ENCODE measurements around the gene FOXJ3. TPM values are rescaled to one million over a fixed set of nuclear protein-coding genes. Genes with fewer than 3 reads are reported as not detected.

Gene FOXJ3
- polyA plus RNA-seq, 1 donor = 39.0 TPM

DNA sequence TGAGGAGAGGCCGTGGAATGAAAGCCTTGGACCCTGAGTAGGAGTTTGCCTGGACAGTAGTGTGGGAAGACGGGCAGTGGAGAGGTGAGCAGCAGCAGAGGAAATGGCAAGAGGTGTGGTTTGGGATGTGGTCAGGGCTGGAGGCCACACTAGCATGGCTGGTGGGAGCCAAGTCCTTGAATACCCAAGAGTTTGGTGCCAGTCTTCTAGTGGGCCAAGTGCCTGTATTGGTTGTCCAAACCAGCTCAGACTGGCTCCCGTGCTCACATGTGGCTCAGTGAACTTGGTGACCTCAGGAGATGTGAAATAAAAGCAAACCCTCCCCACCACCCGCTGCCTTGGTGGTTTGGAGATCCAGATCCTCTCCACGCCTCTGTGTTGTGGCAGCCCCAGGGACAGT, 172.9 kb downstream of the FOXJ3 start:
- WGBS (ENCODE audit: insufficient coverage, low lambda C conversion rate) = 80% methylated on average over 1 of the region's 5 CpGs
- H3K36me3 ChIP-seq (ENCODE audit: control insufficient read depth, insufficient read depth, low read length) = no peaks in the 10 kb centered on the region
- H3K4me3 ChIP-seq (ENCODE audit: low read length) = no peak overlapping the region
- no peaks in the 10 kb centered on the region for H3K9me3 ChIP-seq (ENCODE audit: control insufficient read depth, low read depth, low read length)
- H3K27ac ChIP-seq (ENCODE audit: low read length) = no peak overlapping the region
- peaks cover 47% of the 10 kb centered on the region for H3K4me1 ChIP-seq (ENCODE audit: control insufficient read depth, insufficient read depth, low read length)
- no peak for DNase-seq
- no peaks in the 10 kb centered on the region for H3K27me3 ChIP-seq (ENCODE audit: control insufficient read depth, insufficient read depth, low read length)

GRCh38 chr1:42158189-42158588, 176.8 kb downstream of the FOXJ3 start:
- DNase-seq = no peak
- WGBS (ENCODE audit: insufficient coverage, low lambda C conversion rate) = 100% methylated on average over 1 of the region's 2 CpGs
- Histone ChIP-seq H3K27me3 (ENCODE audit: control insufficient read depth, insufficient read depth, low read length) (no peaks in the 10 kb centered on the region), H3K4me1 (ENCODE audit: control insufficient read depth, insufficient read depth, low read length) (peaks cover 24% of the 10 kb centered on the region), H3K27ac (ENCODE audit: low read length) (no peak overlapping the region), H3K9me3 (ENCODE audit: control insufficient read depth, low read depth, low read length) (no peaks in the 10 kb centered on the region), H3K36me3 (ENCODE audit: control insufficient read depth, insufficient read depth, low read length) (no peaks in the 10 kb centered on the region), H3K4me3 (ENCODE audit: low read length) (no peak overlapping the region)

DNA sequence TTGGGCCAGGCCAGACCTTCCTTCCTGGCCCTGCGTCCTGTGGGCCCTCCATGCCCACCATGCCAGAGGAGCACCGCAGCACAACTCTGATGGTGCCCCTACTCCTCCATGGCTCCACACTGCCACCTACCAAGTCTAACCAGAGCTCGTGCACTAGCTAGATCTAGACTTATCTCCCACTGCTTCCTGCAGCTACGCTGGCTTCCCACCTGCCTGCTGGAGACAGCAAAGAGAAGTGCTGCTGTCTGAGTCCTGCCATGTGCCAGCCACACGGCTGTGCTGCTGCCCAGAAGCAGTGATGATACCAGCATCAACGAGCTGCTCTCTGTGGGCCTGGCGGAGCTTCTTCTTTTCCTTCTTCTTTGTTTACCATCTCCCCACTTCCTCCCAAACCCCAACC, 177.4 kb downstream of the FOXJ3 start:
- no peak for DNase-seq
- Histone ChIP-seq H3K9me3 (ENCODE audit: control insufficient read depth, low read depth, low read length) (no peaks in the 10 kb centered on the region), H3K27me3 (ENCODE audit: control insufficient read depth, insufficient read depth, low read length) (no peaks in the 10 kb centered on the region), H3K27ac (ENCODE audit: low read length) (no peak overlapping the region), H3K4me3 (ENCODE audit: low read length) (no peak overlapping the region), H3K4me1 (ENCODE audit: control insufficient read depth, insufficient read depth, low read length) (peaks cover 24% of the 10 kb centered on the region), H3K36me3 (ENCODE audit: control insufficient read depth, insufficient read depth, low read length) (no peaks in the 10 kb centered on the region)
- WGBS (ENCODE audit: insufficient coverage, low lambda C conversion rate) = 60% methylated on average over 2 of the region's 7 CpGs

GRCh38 chr1:42155362-42155761, 179.7 kb downstream of the FOXJ3 start:
- H3K36me3 ChIP-seq (ENCODE audit: control insufficient read depth, insufficient read depth, low read length) = no peaks in the 10 kb centered on the region
- no peaks in the 10 kb centered on the region for H3K9me3 ChIP-seq (ENCODE audit: control insufficient read depth, low read depth, low read length)
- DNase-seq = no peak
- no peaks in the 10 kb centered on the region for H3K27me3 ChIP-seq (ENCODE audit: control insufficient read depth, insufficient read depth, low read length)
- no CpG with 5 or more reads among the region's 12 CpGs for WGBS (ENCODE audit: insufficient coverage, low lambda C conversion rate)
- no peak overlapping the region for H3K4me3 ChIP-seq (ENCODE audit: low read length)
- H3K4me1 ChIP-seq (ENCODE audit: control insufficient read depth, insufficient read depth, low read length) = peaks cover 25% of the 10 kb centered on the region
- H3K27ac ChIP-seq (ENCODE audit: low read length) = no peak overlapping the region

GRCh38 chr1:42154685-42155084, 180.3 kb downstream of the FOXJ3 start:
- H3K27me3 ChIP-seq (ENCODE audit: control insufficient read depth, insufficient read depth, low read length) = no peaks in the 10 kb centered on the region
- H3K36me3 ChIP-seq (ENCODE audit: control insufficient read depth, insufficient read depth, low read length) = no peaks in the 10 kb centered on the region
- peaks cover 25% of the 10 kb centered on the region for H3K4me1 ChIP-seq (ENCODE audit: control insufficient read depth, insufficient read depth, low read length)
- no peak overlapping the region for H3K27ac ChIP-seq (ENCODE audit: low read length)
- no CpG with 5 or more reads among the region's 13 CpGs for WGBS (ENCODE audit: insufficient coverage, low lambda C conversion rate)
- no peak overlapping the region for H3K4me3 ChIP-seq (ENCODE audit: low read length)
- no peaks in the 10 kb centered on the region for H3K9me3 ChIP-seq (ENCODE audit: control insufficient read depth, low read depth, low read length)
- DNase-seq = no peak

GRCh38 chr1:42153624-42154023, 181.4 kb downstream of the FOXJ3 start:
- no peaks in the 10 kb centered on the region for H3K9me3 ChIP-seq (ENCODE audit: control insufficient read depth, low read depth, low read length)
- H3K27me3 ChIP-seq (ENCODE audit: control insufficient read depth, insufficient read depth, low read length) = no peaks in the 10 kb centered on the region
- WGBS (ENCODE audit: insufficient coverage, low lambda C conversion rate) = no CpG with 5 or more reads among the region's 6 CpGs
- no peak overlapping the region for H3K4me3 ChIP-seq (ENCODE audit: low read length)
- H3K36me3 ChIP-seq (ENCODE audit: control insufficient read depth, insufficient read depth, low read length) = no peaks in the 10 kb centered on the region
- no peak overlapping the region for H3K27ac ChIP-seq (ENCODE audit: low read length)
- peaks cover 25% of the 10 kb centered on the region for H3K4me1 ChIP-seq (ENCODE audit: control insufficient read depth, insufficient read depth, low read length)
- no peak for DNase-seq

GRCh38 chr1:42152907-42153600, 182.0 kb downstream of the FOXJ3 start, which contains the start of gene GUCA2B:
GUCA2B (plus strand) TSS chr1:42153410; CDS start chr1:42153451, 41 bp downstream.
- Histone ChIP-seq H3K36me3 (ENCODE audit: control insufficient read depth, insufficient read depth, low read length) (no peaks in the 10 kb centered on the region), H3K4me1 (ENCODE audit: control insufficient read depth, insufficient read depth, low read length) (peaks cover 25% of the 10 kb centered on the region), H3K4me3 (ENCODE audit: low read length) (no peak within 1 kb of the TSS), H3K9me3 (ENCODE audit: control insufficient read depth, low read depth, low read length) (no peaks in the 10 kb centered on the region), H3K27me3 (ENCODE audit: control insufficient read depth, insufficient read depth, low read length) (no peaks in the 10 kb centered on the region), H3K27ac (ENCODE audit: low read length) (no peak within 1 kb of the TSS)
- WGBS (ENCODE audit: insufficient coverage, low lambda C conversion rate) = no CpG with 5 or more reads among the region's 12 CpGs
- DNase-seq = no peak

GRCh38 chr1:42152119-42152518, 182.9 kb downstream of the FOXJ3 start:
- no peaks in the 10 kb centered on the region for H3K9me3 ChIP-seq (ENCODE audit: control insufficient read depth, low read depth, low read length)
- DNase-seq = peak in 1 of 2 donors; percentile 34
- H3K4me3 ChIP-seq (ENCODE audit: low read length) = no peak overlapping the region
- no peaks in the 10 kb centered on the region for H3K27me3 ChIP-seq (ENCODE audit: control insufficient read depth, insufficient read depth, low read length)
- peaks cover 25% of the 10 kb centered on the region for H3K4me1 ChIP-seq (ENCODE audit: control insufficient read depth, insufficient read depth, low read length)
- H3K27ac ChIP-seq (ENCODE audit: low read length) = no peak overlapping the region
- WGBS (ENCODE audit: insufficient coverage, low lambda C conversion rate) = no CpG with 5 or more reads among the region's 3 CpGs
- H3K36me3 ChIP-seq (ENCODE audit: control insufficient read depth, insufficient read depth, low read length) = no peaks in the 10 kb centered on the region

DNA sequence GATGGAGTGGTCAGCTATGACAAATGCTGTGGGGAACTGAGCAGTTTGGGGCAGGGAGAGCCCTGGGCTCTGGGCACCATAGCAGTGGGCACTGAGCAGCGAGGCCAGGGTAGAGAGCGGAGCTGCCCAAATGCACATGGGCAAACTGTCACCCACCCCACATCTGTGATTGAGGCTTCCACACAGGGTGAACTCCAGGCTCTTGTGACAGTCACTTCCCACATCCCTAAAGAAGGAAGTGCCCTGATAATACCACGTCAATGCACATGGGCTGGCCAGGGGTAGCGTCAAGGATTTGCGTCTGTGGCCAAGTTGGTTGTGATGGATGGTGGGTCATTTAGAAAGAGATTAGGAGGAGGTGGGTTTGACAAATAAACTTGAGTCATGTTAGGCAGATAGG, 184.4 kb downstream of the FOXJ3 start:
- H3K27ac ChIP-seq (ENCODE audit: low read length) = no peak overlapping the region
- H3K36me3 ChIP-seq (ENCODE audit: control insufficient read depth, insufficient read depth, low read length) = no peaks in the 10 kb centered on the region
- WGBS (ENCODE audit: insufficient coverage, low lambda C conversion rate) = no CpG with 5 or more reads among the region's 5 CpGs
- H3K27me3 ChIP-seq (ENCODE audit: control insufficient read depth, insufficient read depth, low read length) = peaks cover 11% of the 10 kb centered on the region
- no peak overlapping the region for H3K4me3 ChIP-seq (ENCODE audit: low read length)
- no peak for DNase-seq
- H3K4me1 ChIP-seq (ENCODE audit: control insufficient read depth, insufficient read depth, low read length) = peaks cover 25% of the 10 kb centered on the region
- H3K9me3 ChIP-seq (ENCODE audit: control insufficient read depth, low read depth, low read length) = no peaks in the 10 kb centered on the region

GRCh38 chr1:42148166-42148565, 186.9 kb downstream of the FOXJ3 start:
- Histone ChIP-seq H3K4me3 (ENCODE audit: low read length) (no peak overlapping the region), H3K27ac (ENCODE audit: low read length) (no peak overlapping the region), H3K27me3 (ENCODE audit: control insufficient read depth, insufficient read depth, low read length) (peaks cover 36% of the 10 kb centered on the region), H3K9me3 (ENCODE audit: control insufficient read depth, low read depth, low read length) (no peaks in the 10 kb centered on the region), H3K4me1 (ENCODE audit: control insufficient read depth, insufficient read depth, low read length) (peaks cover 18% of the 10 kb centered on the region), H3K36me3 (ENCODE audit: control insufficient read depth, insufficient read depth, low read length) (no peaks in the 10 kb centered on the region)
- no peak for DNase-seq
- WGBS (ENCODE audit: insufficient coverage, low lambda C conversion rate) = no CpG with 5 or more reads among the region's 1 CpG
